GM21367 (cell line): Measurements from ENCODE around the gene CCN6.

Experiments
- ATAC-seq: cut with Tn5 transposase; IDR thresholded peaks from one replicate; pipeline ENCODE4 v1.9.1; 2021; ENCODE audit not compliant: unreplicated experiment

Gene CCN6

GRCh38 chr6:112054001-112054400 is at the start of gene CCN6:
CCN6 (plus strand) TSS chr6:112054104; CDS start chr6:112054358, 254 bp downstream.
- ATAC-seq = no peak

GRCh38 chr6:112004201-112005012 is 49.5 kb upstream of the CCN6 start:
- ATAC-seq = no peak

DNA sequence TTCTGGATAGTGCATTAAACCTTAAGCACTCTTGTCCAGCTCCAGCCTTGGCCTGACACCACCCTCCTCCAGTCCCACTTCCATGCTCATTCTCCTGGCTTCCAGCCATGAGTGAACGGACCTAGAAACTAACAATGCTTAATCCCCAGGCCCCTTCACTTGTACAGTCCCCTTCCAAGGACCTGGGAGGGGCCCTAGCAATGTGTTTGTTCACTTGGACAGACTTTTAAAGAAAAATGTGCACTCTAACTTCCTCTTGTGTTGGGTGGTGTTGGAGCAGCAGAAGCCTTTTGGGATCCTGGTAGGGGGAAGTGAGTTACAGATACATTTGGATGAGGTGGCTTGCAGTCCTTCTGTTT is 48.9 kb upstream of the CCN6 start:
- ATAC-seq = no peak

GRCh38 chr6:112007254-112007653 is 46.6 kb upstream of the CCN6 start:
- ATAC-seq = no peak

DNA sequence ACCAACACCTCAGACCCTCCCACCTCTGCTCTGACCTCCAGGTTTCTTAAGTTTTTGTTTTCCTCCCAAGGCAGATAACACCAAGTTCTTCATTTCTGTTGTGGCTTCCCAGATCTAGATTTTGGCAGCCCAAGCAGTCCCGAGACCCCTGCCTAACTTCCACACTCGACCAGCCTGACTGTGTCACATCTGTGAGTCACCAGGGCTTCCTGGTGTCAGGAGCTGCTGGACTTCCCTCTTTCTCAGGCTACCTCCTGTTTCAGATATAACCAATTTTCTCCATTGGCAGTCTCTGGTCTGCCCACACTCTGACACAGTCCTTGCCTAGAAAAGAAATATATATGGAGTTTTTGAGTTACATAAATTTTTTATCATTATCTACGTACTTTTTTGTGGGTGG is 46.1 kb upstream of the CCN6 start:
- no peak for ATAC-seq

GRCh38 chr6:112008482-112008881 is 45.4 kb upstream of the CCN6 start:
- no peak for ATAC-seq

DNA sequence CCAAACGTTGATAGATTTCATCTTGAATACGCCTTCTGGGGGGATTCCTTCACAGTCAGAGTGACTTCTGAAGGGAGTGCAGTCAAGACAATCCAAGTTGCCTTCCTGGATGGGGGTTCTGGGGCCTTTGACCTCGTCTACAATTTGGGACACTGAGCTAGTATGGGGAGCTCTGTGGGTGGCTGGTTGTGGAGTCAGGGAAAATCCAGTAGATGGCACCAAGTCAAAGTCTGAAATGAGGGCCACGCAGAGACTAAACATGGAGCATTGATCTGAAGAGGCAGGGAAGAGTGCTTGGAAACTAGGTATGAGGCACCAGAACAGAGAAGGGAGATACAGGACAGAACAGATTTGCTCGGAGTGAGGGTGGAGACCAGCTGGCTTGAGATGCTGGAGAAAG is 43.6 kb upstream of the CCN6 start:
- ATAC-seq = no peak

DNA sequence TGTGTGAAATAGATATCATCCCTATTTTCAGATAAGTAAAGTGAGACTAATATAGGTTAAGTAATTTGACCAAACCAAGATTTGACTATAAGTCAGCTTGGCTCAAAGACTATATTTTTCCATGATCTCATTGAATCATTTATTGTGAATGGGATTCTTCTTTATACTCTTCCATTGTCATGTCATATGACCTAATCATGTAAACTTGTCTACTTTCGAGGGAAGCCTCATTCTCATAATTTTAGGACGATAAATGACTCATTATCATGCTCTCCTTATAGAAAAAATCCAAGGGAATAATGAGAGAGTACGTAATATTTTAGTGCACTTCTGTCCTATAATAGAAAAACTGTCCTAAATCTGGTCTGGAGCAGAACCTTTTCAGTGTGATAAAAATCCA is 40.9 kb upstream of the CCN6 start:
- ATAC-seq = no peak

DNA sequence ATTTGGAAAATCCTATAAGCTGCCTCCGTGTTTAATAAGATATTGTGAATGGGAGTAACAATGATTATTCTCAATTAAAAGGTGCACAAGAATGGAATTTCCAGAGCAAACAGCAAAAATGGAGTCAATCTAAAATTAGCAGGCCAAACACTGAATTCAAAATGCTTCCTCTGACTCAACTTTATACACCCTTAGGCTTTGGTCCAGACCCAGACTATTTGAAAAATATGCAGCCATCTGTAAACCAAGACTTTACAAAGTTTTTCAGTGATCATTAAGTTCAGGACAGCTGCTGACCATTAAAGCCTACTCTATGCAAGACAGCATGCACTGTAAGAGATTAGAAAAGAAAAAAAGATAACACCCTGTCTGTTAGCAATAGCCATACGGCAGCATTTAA is 39.4 kb upstream of the CCN6 start:
- no peak for ATAC-seq

- ATAC-seq = no peak
Observed at GRCh38 chr6:112015725-112016124, 38.2 kb upstream of the CCN6 start.

DNA sequence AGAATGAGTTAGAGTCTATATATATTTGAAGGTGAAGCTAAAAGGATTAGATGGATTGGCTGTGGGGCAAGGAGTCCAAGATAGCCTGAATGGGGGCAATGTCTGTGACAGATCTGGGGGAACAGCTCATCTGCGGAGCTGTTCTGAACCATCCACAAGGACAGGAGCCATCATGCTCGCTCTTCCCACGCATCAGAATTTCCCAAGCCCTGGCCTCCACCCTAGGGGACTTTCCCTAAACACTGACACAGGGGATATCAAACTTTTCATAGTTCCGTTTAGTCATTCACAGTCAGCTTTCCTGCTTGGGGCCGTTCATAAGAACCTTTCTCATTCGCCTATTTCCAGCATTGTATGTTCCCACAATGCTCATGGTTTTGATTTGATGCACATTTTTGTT is 37.6 kb upstream of the CCN6 start:
- no peak for ATAC-seq

DNA sequence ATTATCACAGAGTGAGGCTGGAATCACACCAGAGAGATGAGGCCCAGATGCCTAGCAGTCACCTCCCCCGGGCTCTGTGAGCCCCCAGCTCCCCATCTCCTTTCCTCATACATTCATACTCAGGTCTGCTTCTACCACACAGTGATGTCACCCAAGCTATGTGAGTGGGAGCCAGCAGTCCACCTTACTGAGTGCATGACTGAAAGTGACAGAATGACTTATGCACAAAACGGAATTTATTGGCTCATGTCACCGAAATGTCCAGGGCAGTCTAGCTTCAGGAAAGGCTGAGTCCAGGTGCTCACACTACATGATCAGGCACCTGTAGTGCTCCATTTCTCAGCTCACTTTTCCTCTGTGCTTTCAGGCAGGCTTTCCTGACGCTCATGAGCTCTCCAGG is 36.7 kb upstream of the CCN6 start:
- ATAC-seq = no peak

- ATAC-seq = no peak
Observed at GRCh38 chr6:112017760-112018537, 36.0 kb upstream of the CCN6 start.

DNA sequence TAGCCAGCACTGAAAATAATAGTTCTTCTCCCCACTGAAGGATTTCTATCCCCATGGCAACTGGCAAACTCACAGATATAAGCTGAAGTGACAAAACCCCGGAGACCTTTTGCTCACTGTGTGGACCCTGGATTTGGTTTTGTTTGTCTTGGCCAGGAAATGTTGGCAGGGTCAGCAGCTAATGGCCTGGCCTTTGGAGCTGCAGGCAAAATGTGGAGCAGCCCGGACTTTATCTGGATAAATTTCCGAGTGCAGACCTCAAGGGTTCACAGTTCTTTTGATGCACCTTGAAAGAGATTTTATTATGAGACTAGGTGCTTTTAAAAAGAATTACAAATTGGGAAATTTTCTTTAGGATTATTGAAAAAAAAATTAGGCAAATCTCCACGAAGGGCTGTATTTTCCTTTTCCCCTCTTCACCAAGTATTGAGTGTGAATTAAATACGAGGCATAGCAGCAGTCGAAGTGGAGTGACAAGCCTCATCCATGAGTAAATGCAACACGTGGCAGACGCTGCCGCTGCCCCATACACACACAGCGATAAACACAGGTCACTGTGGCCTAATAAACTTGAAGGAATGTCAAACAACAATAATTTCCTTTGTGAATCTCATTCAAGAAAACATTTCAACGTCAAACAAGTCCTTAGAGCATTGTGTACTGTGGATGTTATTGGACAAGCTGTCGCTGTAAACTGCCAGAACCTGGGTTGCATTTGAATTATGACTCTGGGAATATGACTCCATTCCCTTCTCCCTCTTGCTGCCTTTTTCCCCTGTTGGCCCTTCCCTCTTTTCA is 35.1 kb upstream of the CCN6 start:
- no peak for ATAC-seq

DNA sequence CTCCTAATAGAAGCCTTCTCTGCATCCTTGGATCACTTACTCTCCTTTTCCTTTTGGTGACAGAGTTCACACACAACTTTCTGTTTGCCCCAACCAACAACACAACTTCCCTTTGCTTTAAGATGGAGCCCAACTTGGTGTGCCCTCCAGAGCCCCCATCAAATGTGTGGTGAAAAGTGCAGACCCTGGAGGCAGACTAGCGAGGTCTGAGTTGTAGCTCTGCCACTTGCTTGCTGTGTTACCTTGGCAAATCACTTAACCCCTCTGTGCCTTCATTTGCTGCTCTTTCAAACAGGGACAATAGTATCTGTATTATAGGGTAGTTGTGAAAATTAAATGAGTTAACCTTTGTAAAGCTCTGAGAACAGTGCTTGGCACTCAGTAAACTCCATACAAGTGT is 34.3 kb upstream of the CCN6 start:
- no peak for ATAC-seq

DNA sequence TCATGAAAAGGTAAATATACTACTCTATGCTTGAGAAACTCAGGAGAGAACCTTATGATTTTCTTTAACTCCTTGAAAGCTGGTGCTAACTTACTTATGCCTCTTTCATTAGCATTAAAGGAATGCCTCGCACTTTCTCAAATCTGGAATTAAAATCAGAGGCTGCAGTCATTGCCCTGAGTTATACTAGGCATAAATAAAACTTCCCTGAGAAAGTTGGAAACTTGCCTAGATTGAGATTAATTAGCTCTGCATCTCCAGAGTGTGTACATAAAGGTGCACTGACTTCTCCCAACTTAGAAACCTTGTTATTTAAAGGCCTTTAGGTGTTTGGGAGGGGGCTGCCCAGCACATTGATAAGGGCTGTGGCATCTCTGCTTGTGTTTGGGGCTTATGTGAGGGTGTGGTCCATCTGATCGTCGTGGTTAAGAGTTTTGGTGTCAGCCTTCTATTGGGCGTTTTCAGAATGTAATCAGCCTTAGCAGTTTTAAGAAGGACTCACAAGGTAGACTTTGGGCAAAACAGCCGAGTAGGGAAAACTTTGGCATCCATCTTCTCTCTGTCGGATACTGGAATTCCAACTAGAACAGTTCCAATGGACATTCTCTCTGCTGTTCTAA is 32.1 kb upstream of the CCN6 start:
- no peak for ATAC-seq

DNA sequence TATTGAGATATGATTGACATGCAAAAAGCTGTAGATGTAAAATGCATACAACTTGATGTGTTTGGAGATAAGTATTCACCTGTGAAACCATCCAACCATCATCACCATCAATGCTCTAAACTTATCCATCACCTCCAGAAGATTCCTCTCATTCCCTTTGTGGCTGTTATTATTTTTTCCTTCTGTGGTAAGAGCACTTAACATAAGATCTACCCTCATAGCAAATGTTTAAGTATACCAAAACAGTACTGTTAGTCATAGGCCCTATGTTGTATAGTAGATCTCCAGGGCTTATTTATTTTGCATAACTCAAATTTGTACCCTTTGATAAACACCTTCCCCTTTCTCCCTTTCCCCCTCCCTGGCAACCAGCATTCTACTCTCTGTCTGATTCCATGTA is 31.2 kb upstream of the CCN6 start:
- no peak for ATAC-seq

DNA sequence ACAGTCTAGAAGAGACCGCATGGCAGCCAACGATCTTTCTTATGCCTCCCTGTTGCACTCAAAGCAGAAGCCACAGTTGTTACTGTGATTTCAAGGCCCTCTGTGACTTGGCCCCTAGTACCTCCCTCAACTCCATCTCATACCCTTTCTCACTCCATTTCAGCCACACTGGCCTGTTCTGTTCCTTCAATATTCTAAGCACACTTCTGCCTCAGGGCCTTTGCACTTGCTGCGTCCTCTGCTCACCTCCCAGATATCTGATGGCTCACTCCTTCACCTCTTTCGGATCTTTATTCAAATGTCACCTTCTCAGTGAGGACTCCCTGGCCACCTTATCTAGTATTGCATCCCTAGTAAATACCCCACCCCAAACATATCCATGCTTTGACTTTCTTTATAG is 29.4 kb upstream of the CCN6 start:
- no peak for ATAC-seq

- ATAC-seq = no peak
Observed at GRCh38 chr6:112026933-112027332, 27.0 kb upstream of the CCN6 start.

DNA sequence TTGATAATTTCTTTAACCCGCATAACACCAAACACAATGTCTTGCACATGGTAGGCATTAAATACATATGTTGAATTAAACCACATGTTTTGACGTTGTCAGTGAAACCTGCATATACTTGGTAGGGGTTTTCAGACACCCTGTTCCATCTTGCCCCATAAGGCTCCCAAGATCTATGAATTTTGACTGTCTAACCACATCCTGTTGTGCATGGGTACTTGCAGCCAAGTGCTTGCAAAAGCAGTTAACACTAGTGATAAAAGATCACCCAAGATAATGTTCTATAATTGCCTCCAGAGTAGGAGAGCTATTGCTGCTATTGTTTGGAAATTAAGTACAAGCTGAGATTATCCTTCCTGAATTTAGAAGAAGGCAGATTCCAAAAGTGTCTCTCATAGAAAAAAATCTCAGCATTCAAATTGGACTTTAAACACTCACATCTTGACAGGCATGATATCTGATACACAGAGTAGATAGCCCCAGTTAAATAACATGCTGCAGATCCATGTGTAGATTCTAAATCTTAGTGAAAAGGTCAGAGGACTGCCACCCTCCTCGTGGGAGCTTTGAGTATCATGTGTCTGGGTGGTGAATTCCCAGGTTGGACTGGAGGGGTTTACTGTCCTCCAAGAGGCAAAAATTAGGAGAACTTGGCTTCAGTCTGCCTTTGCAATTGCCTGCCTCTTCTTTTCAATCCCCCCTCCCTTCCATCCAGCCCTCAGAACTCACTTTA is 25.8 kb upstream of the CCN6 start:
- no peak for ATAC-seq
